RWPE1 (cell line): ENCODE data around the gene PCED1B.
"Not testable (repeated sequence)": the region's sequence is repeated elsewhere in the genome, so short reads cannot be mapped to it uniquely, and the experiment has no call there.

Experiments
- CTCF ChIA-PET: fragments of 350-600 bp; sonication (Branson Sonifier 250); formaldehyde crosslinking; extraction: SDS; loops from one replicate; lab custom pipeline; 2021; lab: Yijun Ruan, JAX
- POLR2A ChIA-PET: fragments of 400-600 bp; formaldehyde crosslinking; extraction: SDS; loops from one replicate; lab custom pipeline; 2020; ENCODE audit warnings: antibody characterized with exemption; ENCODE audit not compliant: low non-redundant PET; lab: Yijun Ruan, JAX
- DNase-seq: peaks from one replicate; pipeline ENCODE4 v3.0.0; 2012; ENCODE audit warnings: low spot score
- H3K27ac ChIP-seq: fragments of 450-650 bp; 2 replicates; pipeline ENCODE4 v1.5.1; 2017
- TF ChIP-seq, protein P1 (sequence below): fragments of 450-650 bp; conservative IDR thresholded peaks from 2 replicates; pipeline ENCODE4 v1.5.1; 2017; ENCODE audit warnings: low read depth, mild to moderate bottlenecking

The PCED1B gene

GRCh38 chr12:47164116-47164515 is 84.7 kb downstream of the PCED1B start:
- TF ChIP-seq, protein P1, sequence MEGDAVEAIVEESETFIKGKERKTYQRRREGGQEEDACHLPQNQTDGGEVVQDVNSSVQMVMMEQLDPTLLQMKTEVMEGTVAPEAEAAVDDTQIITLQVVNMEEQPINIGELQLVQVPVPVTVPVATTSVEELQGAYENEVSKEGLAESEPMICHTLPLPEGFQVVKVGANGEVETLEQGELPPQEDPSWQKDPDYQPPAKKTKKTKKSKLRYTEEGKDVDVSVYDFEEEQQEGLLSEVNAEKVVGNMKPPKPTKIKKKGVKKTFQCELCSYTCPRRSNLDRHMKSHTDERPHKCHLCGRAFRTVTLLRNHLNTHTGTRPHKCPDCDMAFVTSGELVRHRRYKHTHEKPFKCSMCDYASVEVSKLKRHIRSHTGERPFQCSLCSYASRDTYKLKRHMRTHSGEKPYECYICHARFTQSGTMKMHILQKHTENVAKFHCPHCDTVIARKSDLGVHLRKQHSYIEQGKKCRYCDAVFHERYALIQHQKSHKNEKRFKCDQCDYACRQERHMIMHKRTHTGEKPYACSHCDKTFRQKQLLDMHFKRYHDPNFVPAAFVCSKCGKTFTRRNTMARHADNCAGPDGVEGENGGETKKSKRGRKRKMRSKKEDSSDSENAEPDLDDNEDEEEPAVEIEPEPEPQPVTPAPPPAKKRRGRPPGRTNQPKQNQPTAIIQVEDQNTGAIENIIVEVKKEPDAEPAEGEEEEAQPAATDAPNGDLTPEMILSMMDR: no peak
- CTCF ChIA-PET: no interaction called here
- POLR2A ChIA-PET: no interaction called here
- DNase-seq: no peak
- H3K27ac ChIP-seq: no peak overlapping the region

DNA sequence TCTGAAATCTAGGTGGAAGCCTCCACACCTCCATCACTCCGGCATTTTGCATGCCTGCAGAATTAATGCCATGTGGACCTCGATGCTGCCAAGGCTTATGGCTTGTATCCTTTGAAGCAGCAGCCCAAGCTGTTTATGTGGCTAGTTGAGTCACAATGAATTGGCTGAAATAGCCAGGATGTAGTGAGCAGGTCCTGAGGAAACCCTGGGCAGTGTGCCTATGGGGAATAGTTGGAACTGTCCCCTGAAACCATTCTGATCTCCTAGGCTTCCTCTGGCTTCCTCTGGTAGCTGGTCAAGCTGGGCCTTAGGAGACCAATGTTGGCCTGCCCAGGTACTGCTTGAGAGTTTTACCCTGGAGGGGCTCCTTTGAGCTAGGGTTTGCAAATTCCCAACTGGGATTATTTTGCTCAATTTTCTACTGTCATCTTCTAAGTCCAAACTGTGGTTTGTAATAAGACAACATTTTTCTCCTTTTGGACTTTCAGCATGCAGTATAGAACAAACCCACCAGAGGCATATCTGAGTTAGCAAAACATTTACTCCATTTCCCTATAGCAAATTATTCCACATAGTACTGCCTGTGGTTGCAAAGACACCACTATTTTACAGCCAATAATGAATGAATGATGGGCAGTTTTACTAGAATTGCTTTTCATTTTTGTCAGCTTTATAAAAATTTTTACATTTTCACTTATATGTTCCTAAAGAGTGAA is 85.5 kb downstream of the PCED1B start:
- ChIA-PET POLR2A (no interaction called here), CTCF (no interaction called here)
- DNase-seq: no peak
- TF ChIP-seq, protein P1: no peak
- H3K27ac ChIP-seq: no peak overlapping the region

- CTCF ChIA-PET: interaction anchor here (0.7 kb wide), 1 partner anchor 133 kb away, joined by 4 read pairs; no protein-coding TSS in a partner anchor
- POLR2A ChIA-PET: no interaction called here
- no peak overlapping the region for H3K27ac ChIP-seq
- DNase-seq: no peak
- TF ChIP-seq, protein P1: no peak
These were observed 86.5 kb downstream of the PCED1B start for GRCh38 chr12:47165934-47166333.

DNA sequence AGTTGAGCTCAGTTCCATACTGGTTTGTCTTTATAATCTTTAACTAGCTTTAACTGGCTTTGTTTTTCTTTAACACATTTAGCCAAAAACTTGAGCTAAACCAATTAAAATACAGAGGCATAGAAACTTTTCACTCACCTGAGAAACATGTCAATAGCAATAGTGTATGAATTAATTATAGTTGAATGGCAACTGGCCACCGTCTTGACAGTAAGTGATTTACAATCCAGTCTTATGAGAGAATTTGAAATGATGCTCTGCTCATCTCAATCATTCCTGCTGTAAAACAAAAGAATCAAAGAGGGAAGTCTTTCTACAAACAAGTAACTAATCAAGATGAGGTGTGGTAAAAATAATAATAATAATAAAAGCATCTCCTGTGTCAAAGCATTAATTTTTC is 86.9 kb downstream of the PCED1B start:
- POLR2A ChIA-PET: no interaction called here

DNA sequence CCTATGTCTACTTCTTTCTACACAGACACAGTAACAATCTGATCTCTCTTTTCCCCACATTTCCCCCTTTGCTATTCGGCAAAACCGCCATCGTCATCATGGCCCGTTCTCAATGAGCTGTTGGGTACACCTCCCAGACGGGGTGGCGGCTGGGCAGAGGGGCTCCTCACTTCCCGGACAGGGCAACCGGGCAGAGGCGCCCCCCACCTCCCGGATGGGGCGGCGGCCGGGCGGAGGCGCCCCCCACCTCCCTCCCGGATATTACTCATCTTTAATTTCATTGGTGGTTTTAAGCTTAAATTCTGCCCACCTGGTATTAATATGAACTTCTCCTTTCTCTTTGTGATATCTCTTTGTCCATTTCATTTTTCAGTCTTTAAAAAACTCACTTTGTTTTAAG is 90.9 kb downstream of the PCED1B start:
- DNase-seq, H3K27ac ChIP-seq, CTCF ChIA-PET, POLR2A ChIA-PET: not testable (repeated sequence)

More for the DNA sequence above, 86.9 kb downstream of the PCED1B start:
- TF ChIP-seq, protein P1: no peak
- DNase-seq: no peak
- CTCF ChIA-PET: interaction anchor here (0.7 kb wide), 1 partner anchor 133 kb away, joined by 4 read pairs; no protein-coding TSS in a partner anchor
- H3K27ac ChIP-seq: no peak overlapping the region

GRCh38 chr12:47178014-47178413 is 98.6 kb downstream of the PCED1B start:
- no peak for DNase-seq
- no peak overlapping the region for H3K27ac ChIP-seq
- TF ChIP-seq, protein P1: no peak
- ChIA-PET POLR2A (no interaction called here), CTCF (interaction anchor here (0.5 to 0.8 kb wide), 3 partner anchors 62 to 279 kb away, joined by 3 to 4 read pairs (median 3); no protein-coding TSS in a partner anchor)

- POLR2A ChIA-PET, H3K27ac ChIP-seq, DNase-seq: not testable (repeated sequence)
- CTCF ChIA-PET: interaction anchor here (0.6 kb wide), 1 partner anchor 92 kb away, joined by 4 read pairs; no protein-coding TSS in a partner anchor
These were observed 102.9 kb downstream of the PCED1B start for GRCh38 chr12:47182164-47182938.
